Esophagus muscularis mucosa (tissue), 3 donors: ENCODE results near the gene LMBR1L.

ENCODE experiments used
- CTCF ChIP-seq, 3 experiments: fragments of 200-600 bp in 2 of 3; fragments of 450-650 bp in 1 of 3; sonication (generic) in 2 of 3; IDR thresholded peaks; one replicate each; pipeline ENCODE4 v1.5.1; 2017 to 2019; ENCODE audit warnings: antibody characterized with exemption in 3 of 3, mild to moderate bottlenecking in 2 of 3, moderate library complexity in 1 of 3
- POLR2A ChIP-seq: fragments of 450-650 bp; IDR thresholded peaks from one replicate; pipeline ENCODE4 v1.6.1; 2017; ENCODE audit warnings: antibody characterized with exemption, moderate library complexity, mild to moderate bottlenecking, low read depth
- POLR2AphosphoS5 ChIP-seq, 2 donors: sonication (generic); formaldehyde crosslinking; IDR thresholded peaks; one replicate each; pipeline ENCODE4 v1.6.1; 2017; ENCODE audit warnings: antibody characterized with exemption in 2 of 2

GRCh38 chr12:49089821-49090773 is 20.6 kb downstream of the LMBR1L start:
- TF ChIP-seq POLR2AphosphoS5 (IDR thresholded peaks at IDR 0.05) (no peak), CTCF (IDR thresholded peaks at IDR 0.05) (no peak), POLR2A (no peak)
